GM18498 (cell line): ENCODE results near the gene ZFP92.

Source experiments
- ATAC-seq: cut with Tn5 transposase; IDR thresholded peaks from one replicate; pipeline ENCODE4 v1.9.1; 2021; ENCODE audit warnings: mild to moderate bottlenecking, moderate library complexity; ENCODE audit not compliant: unreplicated experiment

Gene ZFP92

GRCh38 chrX:153435845-153436244 is 24.6 kb downstream of the ZFP92 start:
- no peak for ATAC-seq

GRCh38 chrX:153438532-153438931 is 27.3 kb downstream of the ZFP92 start:
- ATAC-seq = no peak

GRCh38 chrX:153439977-153440376 is 28.7 kb downstream of the ZFP92 start:
- no peak for ATAC-seq

- ATAC-seq = no peak
These were observed 29.4 kb downstream of the ZFP92 start for GRCh38 chrX:153440556-153441135.

DNA sequence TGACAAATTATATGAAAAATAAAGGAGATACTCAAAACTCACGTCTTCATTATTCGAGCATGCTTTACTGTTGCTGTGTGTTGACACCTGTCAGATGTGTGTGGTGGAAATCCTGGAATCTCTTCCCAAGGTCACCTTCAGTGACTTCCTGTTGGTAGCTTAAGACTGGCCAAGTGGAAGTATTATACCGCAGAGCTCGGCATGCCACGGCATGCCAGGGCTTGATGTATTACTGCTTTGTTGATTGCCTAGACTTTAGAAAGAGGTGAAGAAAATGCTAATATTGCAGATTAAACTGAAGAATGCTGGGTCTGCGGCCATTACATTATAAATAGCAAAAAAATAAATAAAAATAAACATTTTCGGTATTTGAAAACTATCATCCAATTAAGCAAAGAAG is 30.0 kb downstream of the ZFP92 start:
- ATAC-seq = no peak

- ATAC-seq = no peak
These were observed 30.7 kb downstream of the ZFP92 start for GRCh38 chrX:153441981-153442380.

DNA sequence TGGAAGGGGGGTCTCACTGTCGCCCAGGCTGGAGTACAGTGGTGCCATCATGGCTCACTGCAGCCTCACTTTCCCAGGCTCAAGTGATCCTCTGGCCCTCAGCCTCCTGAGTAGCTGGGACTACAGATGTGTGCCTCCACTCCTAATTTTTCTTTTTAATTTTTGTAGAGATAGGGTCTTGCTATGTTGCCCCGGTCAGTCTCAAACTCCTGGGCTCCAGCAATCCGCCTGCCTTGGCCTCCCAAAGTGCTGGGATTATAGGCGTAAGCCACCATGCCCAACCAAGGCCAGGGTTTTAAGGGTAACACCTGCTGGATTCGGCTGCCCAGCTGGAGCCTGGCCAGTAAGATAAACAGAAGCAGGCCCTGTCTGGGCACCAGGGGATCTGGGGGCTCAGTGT is 31.2 kb downstream of the ZFP92 start:
- no peak for ATAC-seq

DNA sequence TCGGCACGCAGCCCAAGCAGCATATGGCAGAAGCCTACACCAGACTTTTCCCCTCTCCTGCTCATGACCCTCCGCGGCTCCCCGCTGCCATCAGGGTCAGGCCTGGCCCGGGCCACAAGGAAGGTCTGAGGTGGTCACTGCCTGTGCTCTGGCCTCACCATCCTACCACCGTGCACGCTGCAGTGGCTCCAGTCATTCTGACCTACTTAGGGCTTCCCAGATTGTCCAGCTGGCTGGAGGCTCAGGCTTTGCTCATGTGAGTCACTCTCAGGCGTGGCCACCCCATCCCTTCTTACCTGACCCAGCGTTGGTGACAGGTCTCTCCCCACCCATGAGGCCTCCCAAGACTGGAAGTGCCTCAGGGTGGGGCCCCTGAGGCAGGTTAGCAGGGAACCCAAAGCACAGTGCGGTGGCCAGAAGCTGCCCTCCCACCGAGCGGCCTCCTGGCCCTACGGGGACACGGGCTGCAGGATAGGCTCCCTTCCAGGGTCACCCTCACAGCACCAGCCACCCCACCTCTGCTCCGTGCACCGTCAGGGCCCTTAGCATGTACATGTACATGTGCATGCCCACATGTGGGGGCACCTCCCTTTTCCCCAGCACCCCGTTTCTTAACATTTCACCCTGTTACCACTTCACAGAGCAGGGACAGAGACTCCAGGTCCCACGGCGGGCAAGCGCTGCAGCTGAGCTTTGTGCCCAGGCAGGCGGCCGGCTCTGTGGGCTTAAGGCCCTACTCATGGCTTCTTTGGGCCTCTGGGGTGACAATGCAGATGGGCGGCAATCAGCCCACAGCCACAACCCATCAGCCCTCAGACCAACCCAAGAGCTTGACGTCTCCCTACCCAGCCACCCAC is 32.4 kb downstream of the ZFP92 start:
- no peak for ATAC-seq

- ATAC-seq = no peak
These were observed 33.2 kb downstream of the ZFP92 start for GRCh38 chrX:153444333-153445011.

- no peak for ATAC-seq
These were observed 34.0 kb downstream of the ZFP92 start for GRCh38 chrX:153445106-153445855.

DNA sequence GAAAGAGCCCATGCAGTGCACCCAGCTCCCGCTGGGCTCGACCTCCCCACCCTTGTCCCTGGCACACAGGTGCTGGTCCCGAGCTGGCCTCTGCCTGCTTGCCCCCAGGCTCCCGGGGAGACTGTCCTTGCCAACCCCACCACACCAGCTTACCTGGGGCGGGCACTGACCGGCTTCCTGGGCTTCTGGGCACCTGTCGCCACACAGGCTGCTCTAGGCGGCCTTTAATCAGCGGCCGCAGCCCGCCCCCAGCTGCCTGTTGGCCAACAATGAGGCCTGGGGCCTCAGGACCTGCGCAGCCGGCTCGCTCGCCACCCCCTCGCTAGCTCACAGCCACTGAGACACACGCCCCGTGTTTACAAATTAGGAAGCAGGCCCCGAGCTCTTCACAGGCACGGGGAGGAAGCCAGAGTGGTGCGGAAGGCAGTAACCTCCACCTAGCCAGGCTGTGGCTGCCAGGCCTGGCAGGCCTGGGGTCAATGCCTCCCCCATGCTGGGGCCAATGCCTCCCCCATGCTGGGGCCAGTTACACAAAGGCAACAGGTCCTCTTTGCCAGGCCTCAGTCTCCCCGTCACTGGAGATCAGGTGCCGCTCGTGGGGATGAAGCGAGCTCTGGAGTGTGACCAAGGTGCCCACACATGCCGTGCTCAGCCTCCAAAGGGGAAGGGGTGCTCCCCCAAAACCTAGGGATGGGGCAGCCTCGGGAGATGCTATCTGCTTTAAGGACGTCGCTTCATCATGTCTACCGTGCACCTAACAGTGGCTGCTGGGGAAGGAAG is 34.8 kb downstream of the ZFP92 start, which contains the start of gene TREX2:
Gene TREX2, minus strand, starts transcription at position 201 of the 780 bp plus-strand sequence. CDS start 626 bp downstream, outside the sequence.
- no peak for ATAC-seq

GRCh38 chrX:153446636-153446936 is 35.3 kb downstream of the ZFP92 start:
- no peak for ATAC-seq

- no peak for ATAC-seq
These were observed 35.8 kb downstream of the ZFP92 start for GRCh38 chrX:153446950-153447580.

GRCh38 chrX:153447581-153447960 is 36.3 kb downstream of the ZFP92 start:
- ATAC-seq = no peak

GRCh38 chrX:153448556-153449367 is 37.5 kb downstream of the ZFP92 start:
- ATAC-seq = no peak

DNA sequence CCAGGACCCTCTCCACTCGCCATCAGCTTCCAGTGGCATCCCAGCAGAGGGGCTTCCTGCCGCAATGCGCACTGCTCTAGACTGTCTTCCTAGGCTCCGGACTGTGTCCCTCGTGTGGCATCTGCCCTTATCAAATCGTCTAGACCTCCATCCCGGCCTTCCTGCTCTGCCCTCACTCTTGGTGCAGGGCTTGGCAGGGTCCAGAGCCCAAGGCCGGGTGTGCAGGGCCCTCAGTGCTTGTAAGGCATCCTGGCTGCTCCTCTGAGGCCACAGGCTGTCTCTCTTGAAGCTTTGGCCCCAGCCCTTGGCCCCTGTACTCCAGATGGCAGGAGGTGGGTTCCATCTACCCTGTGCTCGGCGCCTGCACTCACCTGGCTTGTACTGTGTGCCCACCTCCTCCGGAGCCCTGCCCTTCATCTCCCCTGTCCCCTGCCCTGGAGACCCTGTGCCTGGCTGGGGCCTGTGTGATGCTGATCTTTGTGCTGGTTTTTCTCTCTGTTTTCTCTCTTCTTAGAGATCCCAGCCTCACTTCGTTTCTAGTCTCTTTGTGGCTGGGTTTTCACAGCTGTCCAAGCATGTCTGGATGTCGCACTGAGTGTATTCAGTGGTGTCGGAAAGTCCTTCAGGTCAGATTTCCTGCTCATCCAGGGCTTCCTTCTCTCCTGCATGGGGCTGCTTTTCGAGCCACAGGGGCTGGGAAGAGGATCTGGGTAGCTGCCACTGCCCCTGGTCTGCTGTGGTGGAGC is 38.3 kb downstream of the ZFP92 start:
- ATAC-seq = no peak

DNA sequence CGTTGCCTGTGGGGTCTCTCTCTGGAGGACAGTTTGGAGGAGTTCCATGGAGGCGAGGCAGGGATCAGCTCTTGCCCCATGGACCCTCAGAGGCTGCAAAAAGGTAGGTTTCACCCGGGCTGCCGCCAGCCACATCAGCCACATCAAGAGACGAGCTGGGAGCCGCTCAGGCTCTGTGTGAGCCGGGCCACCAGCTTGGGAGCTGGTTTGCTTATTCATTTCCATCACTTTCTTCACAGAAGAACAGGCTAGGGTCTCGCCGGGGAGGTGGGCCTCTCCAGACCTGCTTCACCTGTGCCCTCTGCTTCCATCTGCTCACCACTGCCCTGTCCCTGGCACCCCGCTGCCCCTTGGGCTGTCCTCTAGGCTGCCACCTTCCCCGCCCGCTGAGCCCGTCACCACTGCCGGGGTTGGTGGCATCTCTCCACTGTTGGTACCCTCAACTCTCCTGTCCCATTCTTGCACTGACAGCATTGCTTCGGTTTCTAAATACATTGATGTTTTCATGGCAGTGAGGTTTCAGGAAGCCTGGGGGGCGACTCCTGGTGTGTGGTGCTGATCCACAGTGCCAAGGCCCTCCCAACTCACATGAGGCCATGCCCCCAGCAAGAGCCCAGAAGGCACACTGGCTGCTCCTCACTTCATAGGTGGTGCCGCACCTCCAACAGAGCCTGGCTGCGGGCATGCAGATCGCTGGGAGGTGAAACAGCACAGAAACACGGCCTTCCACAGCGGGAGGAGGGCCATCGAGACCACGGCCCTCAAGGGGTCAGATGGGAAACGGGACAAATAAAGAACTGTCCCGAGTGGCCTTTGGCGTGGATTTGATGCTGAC is 39.1 kb downstream of the ZFP92 start:
- no peak for ATAC-seq

GRCh38 chrX:153450949-153451277 is 39.6 kb downstream of the ZFP92 start:
- ATAC-seq = no peak
